Activated naive CD4-positive, alpha-beta T cell (primary cell): ENCODE measurements around the gene INHBB.
"Not testable (repeated sequence)": the region's sequence is repeated elsewhere in the genome, so short reads cannot be mapped to it uniquely, and the experiment has no call there.

Source experiments
- DNase-seq, 4 experiments: peaks; one replicate each; lab custom pipeline; 2025; lab: John Stamatoyannopoulos, UW

Gene INHBB

GRCh38 chr2:120381661-120382060, 35.7 kb downstream of the INHBB start:
- no peak for DNase-seq

GRCh38 chr2:120382541-120383144, 36.7 kb downstream of the INHBB start:
- no peak for DNase-seq

- no peak for DNase-seq
Observed at GRCh38 chr2:120383191-120383590, 37.3 kb downstream of the INHBB start.

DNA sequence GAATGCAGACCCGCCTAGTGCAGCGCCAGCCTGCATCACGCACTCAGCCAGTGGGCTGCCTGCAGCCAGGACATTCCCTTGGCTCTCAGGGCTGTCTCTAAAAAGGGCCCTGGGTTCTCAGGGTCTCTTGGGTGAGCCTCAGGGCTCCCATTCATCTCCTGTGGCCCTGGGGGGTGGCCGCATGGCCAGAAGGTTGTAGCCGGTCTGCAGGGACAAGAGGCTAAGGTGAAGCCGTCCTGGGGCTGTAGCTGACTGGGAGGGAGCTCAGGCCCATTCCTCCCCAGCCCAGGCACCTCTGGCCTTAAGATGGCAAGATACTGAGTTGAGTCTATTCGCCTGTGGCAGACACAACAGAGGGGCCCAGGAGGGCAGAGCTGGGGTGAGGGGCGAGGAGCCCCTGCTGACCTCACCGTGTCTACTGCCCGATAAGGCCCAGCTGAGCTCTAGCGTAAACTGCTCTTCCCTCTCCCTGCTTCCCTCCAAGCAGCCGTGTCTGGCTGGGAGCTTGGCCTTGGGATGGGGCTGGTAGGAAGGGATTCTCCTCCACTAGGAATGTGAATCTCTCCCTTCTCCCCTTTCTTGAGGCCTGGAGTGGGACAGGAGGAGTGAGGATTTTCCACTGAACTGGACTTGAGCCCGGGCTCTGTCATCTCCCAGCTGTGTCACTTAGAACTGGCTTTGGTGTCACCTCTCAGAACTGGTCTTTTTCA, 37.9 kb downstream of the INHBB start:
- no peak for DNase-seq

DNA sequence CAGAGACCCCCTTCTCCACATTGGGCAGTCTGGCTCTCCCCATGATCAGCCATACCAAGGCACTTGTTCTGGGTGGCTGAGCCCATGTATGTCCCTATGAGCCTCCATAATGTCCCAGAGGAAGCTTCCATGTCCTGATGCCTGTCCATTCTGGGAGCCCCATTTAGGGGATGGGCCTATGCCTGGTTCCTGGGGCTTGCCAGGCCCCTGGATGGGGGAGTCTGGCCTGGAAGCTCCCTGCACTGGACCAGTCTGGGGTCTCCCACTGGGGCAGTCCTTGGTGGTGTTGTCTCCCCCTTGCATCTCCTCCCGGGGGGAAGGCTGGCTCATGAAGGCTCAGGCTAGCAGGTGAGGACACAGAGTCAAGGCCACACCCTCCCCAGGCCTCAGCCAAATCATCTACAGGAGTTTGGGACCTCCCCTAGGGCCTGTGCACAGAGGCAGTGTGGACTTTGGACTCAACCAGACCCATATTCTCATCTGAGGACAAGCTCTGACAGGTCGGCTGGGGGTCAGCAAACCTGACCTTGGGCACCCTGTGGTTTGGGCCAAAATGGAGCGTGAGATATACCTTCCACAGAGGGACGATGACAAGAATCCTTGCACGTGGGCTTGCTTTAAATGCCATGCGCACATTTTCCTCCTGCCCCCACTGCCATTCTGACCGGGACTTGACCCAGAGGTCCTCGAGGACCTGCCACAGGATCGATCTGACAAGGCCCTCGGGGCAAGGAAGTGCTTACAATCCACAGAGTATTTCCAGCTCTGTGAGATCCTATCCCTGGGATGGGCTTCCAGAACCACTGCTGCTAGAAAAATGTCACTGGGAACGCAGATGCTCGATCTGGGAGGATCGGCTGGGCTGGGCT, 38.8 kb downstream of the INHBB start:
- no peak for DNase-seq

DNA sequence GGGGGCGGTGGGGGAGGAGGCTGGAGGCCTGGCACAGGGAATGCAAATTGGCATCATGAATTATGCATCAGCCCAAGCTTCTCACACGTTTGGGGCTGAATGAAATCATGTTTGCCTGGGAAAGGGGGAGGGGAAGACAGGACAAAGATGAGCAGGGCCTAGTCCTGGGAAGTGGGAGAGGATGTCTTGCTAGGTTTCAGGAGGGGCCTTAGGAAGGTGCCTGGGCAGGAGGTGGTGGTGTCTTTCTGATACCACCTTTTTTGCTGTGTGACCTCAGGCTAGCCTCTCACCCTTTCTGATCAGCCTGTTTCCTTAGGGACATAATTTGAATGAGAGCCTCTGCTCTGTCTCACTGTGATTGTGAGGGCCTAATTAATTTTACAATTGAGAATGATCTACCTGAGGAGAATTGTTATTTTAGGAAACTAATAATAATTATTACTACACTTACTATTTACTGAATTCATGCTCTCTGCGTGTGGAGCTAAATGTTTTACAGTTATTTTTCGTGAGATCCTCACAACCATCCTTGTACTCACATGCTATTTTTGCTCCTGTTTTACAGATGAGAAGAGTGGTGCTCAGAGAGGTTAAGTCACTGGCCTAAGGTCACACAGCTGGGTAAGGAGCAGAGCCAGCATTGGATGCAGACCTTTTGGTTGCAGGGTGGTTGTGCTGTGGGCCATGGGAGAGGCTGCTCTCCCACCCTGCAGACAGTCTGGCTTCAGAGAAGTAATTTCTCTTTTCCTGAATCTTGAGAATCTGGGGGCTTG, 39.6 kb downstream of the INHBB start:
- no peak for DNase-seq

DNA sequence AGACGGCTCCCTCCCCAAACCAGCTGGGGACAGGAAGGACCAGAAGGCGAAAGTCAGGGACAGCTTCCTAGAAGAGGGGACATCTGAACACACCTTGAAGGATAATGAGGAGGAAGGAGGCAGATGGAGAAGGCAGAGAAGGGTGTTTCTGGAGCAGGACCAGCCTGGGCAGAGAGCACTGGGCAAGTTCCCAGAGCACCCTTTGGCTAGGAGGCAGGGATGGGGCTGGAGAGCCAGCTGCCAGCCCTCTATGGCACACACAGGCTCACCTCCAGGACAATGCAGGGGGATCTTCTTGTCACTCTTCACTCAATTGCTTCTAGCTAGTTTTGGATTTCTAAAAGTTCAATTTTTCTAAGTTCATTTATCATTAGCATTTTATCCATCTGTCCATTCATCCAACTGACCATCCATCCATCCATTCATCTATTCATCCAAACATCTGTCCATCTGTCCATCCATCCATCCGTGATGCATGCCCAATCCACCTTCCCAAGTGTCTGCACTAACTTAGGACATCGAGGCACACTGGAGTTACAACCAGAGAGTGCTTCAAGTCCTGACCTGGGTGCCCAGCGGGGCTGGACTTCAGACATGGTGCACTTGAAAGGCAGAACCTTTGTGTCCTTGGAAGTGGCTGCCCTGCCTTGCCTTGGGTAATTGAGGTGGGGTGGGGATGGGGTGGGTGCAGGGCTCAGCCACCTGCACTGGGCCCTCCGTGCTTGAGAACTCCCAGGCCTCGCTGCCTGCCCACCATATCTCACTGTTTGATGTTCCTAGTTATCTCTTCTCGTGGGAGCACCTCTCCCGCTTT, 42.5 kb downstream of the INHBB start:
- DNase-seq = no peak

DNA sequence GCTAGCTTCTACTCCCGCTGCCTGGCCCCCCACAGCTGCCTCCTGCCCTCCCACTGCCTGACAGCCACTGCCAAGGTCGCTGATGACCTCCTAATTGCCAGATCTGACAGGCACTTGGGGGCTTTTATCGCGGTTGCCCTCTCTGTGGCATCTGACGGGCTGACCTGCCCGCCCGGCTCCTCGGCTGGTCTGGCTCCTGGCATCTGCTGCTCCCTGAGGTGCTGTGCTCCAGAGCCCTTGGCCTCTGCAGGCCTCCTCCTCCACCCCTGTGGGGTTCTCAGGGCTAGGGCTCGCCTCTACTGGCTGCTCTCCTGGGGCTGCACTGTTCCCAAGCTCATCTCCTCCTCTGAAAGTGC, 43.1 kb downstream of the INHBB start:
- DNase-seq = no peak

DNA sequence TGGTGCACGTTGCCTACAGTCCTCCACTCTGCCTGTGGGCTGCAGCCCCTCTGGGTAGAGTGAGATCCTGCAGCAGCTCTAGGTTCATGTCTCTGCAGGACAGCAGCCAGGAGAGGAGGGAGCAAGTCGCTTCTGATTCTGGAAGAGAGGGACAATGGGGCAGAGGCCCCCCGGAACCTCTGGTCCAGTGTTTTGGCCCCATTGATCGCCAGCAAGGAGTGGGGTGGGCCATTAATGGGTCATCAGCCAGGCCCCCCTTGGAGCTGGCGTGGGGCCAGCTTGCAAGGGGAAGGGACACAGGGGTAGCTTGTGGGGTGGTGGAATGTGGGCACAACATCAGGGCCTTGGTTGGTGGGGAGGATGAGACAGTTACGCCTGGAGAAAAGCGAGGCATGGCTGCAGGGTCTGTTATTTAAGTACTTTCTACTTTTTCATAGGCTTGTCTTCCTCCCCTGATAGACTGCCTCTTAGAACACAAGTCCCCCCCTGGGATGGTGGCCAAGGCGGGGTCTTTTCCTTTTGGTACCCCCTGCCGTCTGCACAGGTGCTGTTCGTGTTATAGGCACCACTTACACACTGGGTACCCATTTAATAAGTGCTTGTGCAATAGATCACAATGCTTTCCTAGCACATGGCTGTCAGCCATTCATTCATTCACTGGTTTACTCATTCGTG, 44.6 kb downstream of the INHBB start:
- DNase-seq = no peak

DNA sequence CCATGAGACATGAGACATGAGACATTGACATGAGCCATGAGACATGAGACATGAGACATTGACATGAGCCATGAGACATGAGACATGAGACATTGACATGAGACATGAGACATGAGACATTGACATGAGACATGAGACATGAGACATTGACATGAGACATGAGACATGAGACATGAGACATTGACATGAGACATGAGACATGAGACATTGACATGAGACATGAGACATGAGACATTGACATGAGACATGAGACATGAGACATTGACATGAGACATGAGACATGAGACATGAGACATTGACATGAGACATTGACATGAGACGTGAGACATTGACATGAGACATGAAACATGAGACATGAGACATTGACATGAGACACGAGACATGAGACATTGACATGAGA, 45.4 kb downstream of the INHBB start:
- not testable (repeated sequence) for DNase-seq

DNA sequence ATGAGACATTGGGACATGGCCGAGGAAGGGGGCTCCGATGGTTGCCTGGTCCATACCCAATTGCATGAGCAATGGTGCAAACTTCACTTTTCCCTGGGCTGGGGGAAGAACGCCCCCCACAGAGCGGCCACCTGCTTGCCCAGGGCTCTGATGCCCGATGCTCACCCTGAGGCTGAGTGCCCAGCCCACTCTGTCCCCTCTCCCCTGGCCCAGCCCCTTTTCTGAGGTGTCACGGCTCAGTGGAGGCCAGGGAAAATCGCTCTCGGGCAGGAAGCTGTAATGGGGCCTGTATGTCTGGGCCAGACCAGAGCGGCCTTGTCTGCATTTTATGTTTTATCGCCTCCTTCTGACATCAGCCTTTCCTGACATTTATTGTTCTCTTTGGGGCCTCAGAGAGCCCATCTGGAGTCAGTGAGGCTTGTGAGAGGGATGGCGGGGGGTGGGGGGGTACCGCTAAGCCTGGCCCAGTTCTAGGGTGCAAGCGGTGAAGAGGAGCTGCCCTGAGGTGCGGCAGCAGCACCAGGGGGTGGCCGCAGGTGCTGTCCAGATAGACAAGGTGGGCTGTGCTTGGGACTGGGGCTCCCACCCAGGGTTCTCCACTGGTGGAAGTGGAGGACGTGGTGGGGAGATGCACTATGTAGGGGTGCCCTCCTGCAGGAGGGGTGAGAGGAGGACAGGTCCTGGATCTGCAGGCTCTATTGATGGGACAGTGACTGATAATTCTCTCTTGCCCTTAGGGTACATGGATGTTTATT, 46.2 kb downstream of the INHBB start:
- no peak for DNase-seq

GRCh38 chr2:120392923-120393322, 47.0 kb downstream of the INHBB start:
- DNase-seq = no peak

DNA sequence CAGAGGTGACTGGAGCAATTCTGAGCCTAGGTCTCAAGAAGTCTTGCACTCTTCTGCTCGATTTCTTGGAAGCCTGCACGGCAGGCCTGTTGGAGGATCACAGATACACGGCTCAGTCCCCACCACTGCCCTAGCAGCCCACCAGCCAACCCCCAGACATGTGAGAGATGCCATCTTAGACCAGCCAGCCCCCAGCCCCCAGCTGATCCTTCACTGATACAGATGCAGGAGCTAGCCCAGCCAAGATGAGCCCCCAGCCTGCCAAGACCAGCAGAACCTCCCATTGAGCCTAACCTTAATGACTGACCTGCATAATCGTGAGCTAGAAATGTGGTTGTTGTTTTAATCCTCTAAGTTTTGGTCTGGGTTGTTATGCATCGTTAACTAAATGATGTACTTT, 47.5 kb downstream of the INHBB start:
- no peak for DNase-seq

DNA sequence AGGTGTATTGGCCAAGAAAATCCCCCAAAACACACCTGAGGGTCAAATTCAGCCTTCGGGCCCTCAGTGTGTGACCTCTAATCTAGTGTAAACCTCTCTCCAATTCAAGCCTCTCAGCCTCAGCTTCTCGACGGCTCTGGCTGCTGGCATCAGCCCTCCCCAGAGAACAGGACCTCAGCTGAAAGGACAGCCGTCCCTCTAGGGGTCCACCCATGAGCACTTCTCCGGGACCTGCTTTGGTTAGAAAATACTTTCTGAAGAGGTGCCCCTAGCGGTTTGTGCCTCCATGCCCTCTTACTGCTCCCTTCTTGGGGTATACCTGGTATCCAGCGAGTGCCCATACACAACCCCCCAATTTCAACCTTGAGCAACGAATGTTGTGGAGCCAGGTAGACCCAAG, 48.8 kb downstream of the INHBB start:
- no peak for DNase-seq

DNA sequence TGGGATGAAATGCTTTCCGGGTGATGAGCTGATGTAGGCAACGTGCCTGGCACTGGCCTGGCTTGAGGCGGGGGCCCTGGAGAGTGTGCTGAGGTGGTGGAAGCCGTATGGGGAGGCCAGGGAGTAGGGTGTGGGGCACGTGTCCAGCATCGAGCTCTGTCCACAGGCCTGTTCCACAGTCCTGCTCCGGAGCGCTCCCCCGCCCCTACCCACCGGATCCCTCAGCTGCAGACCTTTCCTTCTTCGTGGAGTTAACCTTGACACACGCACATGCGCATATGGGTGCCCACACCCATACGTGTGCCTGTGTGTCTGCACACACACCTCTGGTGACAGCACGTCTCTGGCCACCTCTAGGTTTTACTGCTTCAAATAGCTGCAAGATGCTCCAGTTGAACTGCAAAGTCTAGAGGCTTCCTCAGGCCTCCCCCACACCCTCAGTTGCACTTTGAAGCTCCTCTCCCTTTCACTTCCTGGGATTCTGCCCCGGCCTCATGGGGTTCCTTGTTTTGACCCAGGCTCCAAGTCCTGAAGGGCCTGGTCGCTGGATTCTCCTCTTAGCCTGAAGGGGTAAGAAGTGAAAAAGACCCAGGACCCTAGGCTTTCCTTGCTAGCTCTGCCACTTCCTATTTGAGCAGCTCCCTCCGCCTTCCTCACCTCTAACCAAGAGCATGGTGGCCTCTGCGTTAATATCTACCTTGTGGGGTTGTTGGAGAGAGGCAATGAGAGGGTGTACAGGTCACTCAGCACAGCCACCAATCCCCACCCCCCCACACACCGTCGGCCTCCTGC, 49.5 kb downstream of the INHBB start:
- DNase-seq = no peak

GRCh38 chr2:120396013-120396860, 50.3 kb downstream of the INHBB start:
- DNase-seq = no peak

- DNase-seq = no peak
Observed at GRCh38 chr2:120396861-120397811, 51.2 kb downstream of the INHBB start.
